ENCODE data around the gene BGLAP.

Gene BGLAP

GRCh38 chr1:156203331-156203730 lies 38.7 kb upstream of the BGLAP start:
- no peak for TF ChIP-seq TSHZ2 (CRISPR knock-in tag; IDR thresholded peaks at IDR 0.05)
- no peak for TF ChIP-seq PPARA (CRISPR knock-in tag; IDR thresholded peaks at IDR 0.05; ENCODE audit: borderline replicate concordance)
- TF ChIP-seq TOX (CRISPR knock-in tag; IDR thresholded peaks at IDR 0.05; ENCODE audit: borderline replicate concordance), result no peak

GRCh38 chr1:156204686-156205085 lies 37.3 kb upstream of the BGLAP start:
- TF ChIP-seq CREB5 (CRISPR knock-in tag; IDR thresholded peaks at IDR 0.05; ENCODE audit: low read depth), result no peak
- no peak for TF ChIP-seq ZNF8 (CRISPR knock-in tag; IDR thresholded peaks at IDR 0.05)
- no peak for TF ChIP-seq CSRNP3 (CRISPR knock-in tag; IDR thresholded peaks at IDR 0.05)
- no peak for TF ChIP-seq BACH2 (CRISPR knock-in tag; IDR thresholded peaks at IDR 0.05; ENCODE audit: borderline replicate concordance)
- TF ChIP-seq ISL1 (CRISPR knock-in tag; IDR thresholded peaks at IDR 0.05), result no peak
- no peak for TF ChIP-seq OSR1 (CRISPR knock-in tag; IDR thresholded peaks at IDR 0.05)
- TF ChIP-seq POU6F1 (CRISPR knock-in tag; IDR thresholded peaks at IDR 0.05; ENCODE audit: borderline replicate concordance, low read depth), result no peak
- TF ChIP-seq TSHZ2 (CRISPR knock-in tag; IDR thresholded peaks at IDR 0.05), result no peak
- TF ChIP-seq ESRRG (CRISPR knock-in tag; IDR thresholded peaks at IDR 0.05), result no peak
- no peak for TF ChIP-seq ZC3H10 (CRISPR knock-in tag; IDR thresholded peaks at IDR 0.05)
- no peak for TF ChIP-seq ZNF70 (CRISPR knock-in tag; IDR thresholded peaks at IDR 0.05)
- TF ChIP-seq TOX (CRISPR knock-in tag; IDR thresholded peaks at IDR 0.05; ENCODE audit: borderline replicate concordance), result no peak
- TF ChIP-seq ARNTL (CRISPR knock-in tag; IDR thresholded peaks at IDR 0.05; ENCODE audit: borderline replicate concordance, low read depth), result no peak
- TF ChIP-seq ZFP3 (CRISPR knock-in tag; IDR thresholded peaks at IDR 0.05), result no peak
- TF ChIP-seq SNAI2 (CRISPR knock-in tag; IDR thresholded peaks at IDR 0.05), result no peak
- no peak for TF ChIP-seq RARB (CRISPR knock-in tag; IDR thresholded peaks at IDR 0.05)
- TF ChIP-seq GLIS3 (CRISPR knock-in tag; IDR thresholded peaks at IDR 0.05), result no peak
- no peak for TF ChIP-seq ZNF565 (CRISPR knock-in tag; conservative IDR thresholded peaks at IDR 0.05; ENCODE audit: low read depth)
- no peak for TF ChIP-seq TCF4 (CRISPR knock-in tag; IDR thresholded peaks at IDR 0.05; ENCODE audit: borderline replicate concordance)
- no peak for TF ChIP-seq PPARA (CRISPR knock-in tag; IDR thresholded peaks at IDR 0.05; ENCODE audit: borderline replicate concordance)

More at GRCh38 chr1:156203331-156203730, 38.7 kb upstream of the BGLAP start:
- peak; percentile 87 for ATAC-seq

GRCh38 chr1:156211243-156211642 lies 30.7 kb upstream of the BGLAP start:
- no peak for ATAC-seq
- no peak for TF ChIP-seq PATZ1 (CRISPR knock-in tag; IDR thresholded peaks at IDR 0.05; ENCODE audit: borderline replicate concordance)
- no peak for TF ChIP-seq TOX (CRISPR knock-in tag; IDR thresholded peaks at IDR 0.05; ENCODE audit: borderline replicate concordance)
- TF ChIP-seq GLIS3 (CRISPR knock-in tag; IDR thresholded peaks at IDR 0.05), result no peak
- no peak for TF ChIP-seq PPARA (CRISPR knock-in tag; IDR thresholded peaks at IDR 0.05; ENCODE audit: borderline replicate concordance)
- no peak for TF ChIP-seq CSDC2 (CRISPR knock-in tag; IDR thresholded peaks at IDR 0.05)
- no peak for TF ChIP-seq ZNF8 (CRISPR knock-in tag; IDR thresholded peaks at IDR 0.05)
- no peak for TF ChIP-seq CREB5 (CRISPR knock-in tag; IDR thresholded peaks at IDR 0.05; ENCODE audit: low read depth)
- TF ChIP-seq RARB (CRISPR knock-in tag; IDR thresholded peaks at IDR 0.05), result no peak
- TF ChIP-seq ARNTL (CRISPR knock-in tag; IDR thresholded peaks at IDR 0.05; ENCODE audit: borderline replicate concordance, low read depth), result no peak
- TF ChIP-seq TCF4 (CRISPR knock-in tag; IDR thresholded peaks at IDR 0.05; ENCODE audit: borderline replicate concordance), result no peak
- no peak for TF ChIP-seq POU6F1 (CRISPR knock-in tag; IDR thresholded peaks at IDR 0.05; ENCODE audit: borderline replicate concordance, low read depth)
- no peak for TF ChIP-seq ISL1 (CRISPR knock-in tag; IDR thresholded peaks at IDR 0.05)

More at GRCh38 chr1:156204686-156205085, 37.3 kb upstream of the BGLAP start:
- ATAC-seq, result no peak

Data from SK-N-SH treated with all-trans-retinoic acid at 6 μM for 48 hours (cell line).